ENCODE measurements around the gene STK32B.

DNA sequence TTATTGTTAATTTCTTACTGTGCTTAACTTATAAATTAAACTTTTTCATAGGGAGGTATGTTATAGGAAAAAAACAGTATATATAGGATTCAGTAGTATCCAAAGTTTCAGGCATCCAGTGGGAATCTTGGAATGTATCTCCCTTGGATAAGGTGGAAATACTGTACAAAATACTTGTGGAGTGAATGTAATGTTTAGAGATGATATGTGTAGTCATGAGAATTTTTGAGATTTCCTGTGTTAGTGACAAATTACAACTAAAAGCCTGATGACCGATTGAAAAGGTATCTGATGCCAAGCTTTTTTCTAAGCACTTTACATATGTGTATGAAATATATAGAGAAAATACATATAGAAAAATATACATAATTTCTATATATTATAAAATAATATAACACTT lies 69.2 kb downstream of the STK32B start:
- TF ChIP-seq, protein P1, sequence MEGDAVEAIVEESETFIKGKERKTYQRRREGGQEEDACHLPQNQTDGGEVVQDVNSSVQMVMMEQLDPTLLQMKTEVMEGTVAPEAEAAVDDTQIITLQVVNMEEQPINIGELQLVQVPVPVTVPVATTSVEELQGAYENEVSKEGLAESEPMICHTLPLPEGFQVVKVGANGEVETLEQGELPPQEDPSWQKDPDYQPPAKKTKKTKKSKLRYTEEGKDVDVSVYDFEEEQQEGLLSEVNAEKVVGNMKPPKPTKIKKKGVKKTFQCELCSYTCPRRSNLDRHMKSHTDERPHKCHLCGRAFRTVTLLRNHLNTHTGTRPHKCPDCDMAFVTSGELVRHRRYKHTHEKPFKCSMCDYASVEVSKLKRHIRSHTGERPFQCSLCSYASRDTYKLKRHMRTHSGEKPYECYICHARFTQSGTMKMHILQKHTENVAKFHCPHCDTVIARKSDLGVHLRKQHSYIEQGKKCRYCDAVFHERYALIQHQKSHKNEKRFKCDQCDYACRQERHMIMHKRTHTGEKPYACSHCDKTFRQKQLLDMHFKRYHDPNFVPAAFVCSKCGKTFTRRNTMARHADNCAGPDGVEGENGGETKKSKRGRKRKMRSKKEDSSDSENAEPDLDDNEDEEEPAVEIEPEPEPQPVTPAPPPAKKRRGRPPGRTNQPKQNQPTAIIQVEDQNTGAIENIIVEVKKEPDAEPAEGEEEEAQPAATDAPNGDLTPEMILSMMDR (conservative IDR thresholded peaks at IDR 0.05; ENCODE audit: low read depth, low read length), result no peak
- TF ChIP-seq EZH2 (IDR thresholded peaks at IDR 0.05; ENCODE audit: borderline replicate concordance, low read depth, low read length, poor library complexity, severe bottlenecking), result no peak

All from A673 (cell line).